ENCODE data around the gene KCNQ1.

DNA sequence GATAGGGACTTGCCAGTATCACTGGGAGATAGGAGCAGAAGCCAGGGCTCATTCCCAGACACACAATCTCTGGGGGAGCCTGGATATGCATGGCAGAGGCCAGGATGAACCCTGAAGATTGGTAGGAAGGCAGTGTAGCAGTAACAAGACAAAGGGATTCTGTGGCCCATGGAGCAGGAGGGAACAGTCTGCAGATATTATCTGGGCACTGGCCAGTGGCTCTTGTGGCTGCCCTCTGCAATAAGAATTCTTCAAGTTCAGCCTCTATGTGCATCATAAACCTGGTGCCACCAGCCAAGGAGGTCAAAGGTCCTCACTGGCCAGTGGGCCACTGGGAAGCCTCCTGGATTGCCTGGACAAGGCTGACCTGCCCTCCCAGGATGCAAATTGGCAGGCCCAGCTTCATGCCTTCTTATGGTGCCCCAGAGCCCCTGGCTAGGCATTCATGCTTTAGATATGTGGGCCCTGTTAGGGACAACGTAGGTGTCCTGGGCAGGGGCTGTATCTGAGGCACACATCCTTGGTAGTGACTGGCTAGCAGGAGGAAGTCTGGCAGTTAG lies 225.8 kb downstream of the KCNQ1 start:
- TF ChIP-seq, protein P1, sequence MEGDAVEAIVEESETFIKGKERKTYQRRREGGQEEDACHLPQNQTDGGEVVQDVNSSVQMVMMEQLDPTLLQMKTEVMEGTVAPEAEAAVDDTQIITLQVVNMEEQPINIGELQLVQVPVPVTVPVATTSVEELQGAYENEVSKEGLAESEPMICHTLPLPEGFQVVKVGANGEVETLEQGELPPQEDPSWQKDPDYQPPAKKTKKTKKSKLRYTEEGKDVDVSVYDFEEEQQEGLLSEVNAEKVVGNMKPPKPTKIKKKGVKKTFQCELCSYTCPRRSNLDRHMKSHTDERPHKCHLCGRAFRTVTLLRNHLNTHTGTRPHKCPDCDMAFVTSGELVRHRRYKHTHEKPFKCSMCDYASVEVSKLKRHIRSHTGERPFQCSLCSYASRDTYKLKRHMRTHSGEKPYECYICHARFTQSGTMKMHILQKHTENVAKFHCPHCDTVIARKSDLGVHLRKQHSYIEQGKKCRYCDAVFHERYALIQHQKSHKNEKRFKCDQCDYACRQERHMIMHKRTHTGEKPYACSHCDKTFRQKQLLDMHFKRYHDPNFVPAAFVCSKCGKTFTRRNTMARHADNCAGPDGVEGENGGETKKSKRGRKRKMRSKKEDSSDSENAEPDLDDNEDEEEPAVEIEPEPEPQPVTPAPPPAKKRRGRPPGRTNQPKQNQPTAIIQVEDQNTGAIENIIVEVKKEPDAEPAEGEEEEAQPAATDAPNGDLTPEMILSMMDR (optimal IDR thresholded peaks at IDR 0.05 in 1 of 3, IDR thresholded peaks at IDR 0.05 in 1 of 3, conservative IDR thresholded peaks at IDR 0.05 in 1 of 3; ENCODE audit: extremely low read depth in 1 of 3, insufficient read depth in 2 of 3, low read length in 3 of 3) = no peak
- TF ChIP-seq EZH2 (IDR thresholded peaks at IDR 0.05; ENCODE audit: low read length) = no peak

All from keratinocyte (primary cell).